SK-N-SH (cell line): Measurements from ENCODE around the gene PEX1. TPM values are rescaled to one million over a fixed set of nuclear protein-coding genes. Genes with fewer than 3 reads are reported as not detected.

Source experiments
- CTCF ChIA-PET: fragments of 300-600, 350-600 bp; formaldehyde crosslinking; extraction: SDS; loops from one replicate; lab custom pipeline; 2021; lab: Yijun Ruan, JAX
- POLR2A ChIA-PET: fragments of 350-600 bp; sonication (Branson Sonifier 250); formaldehyde crosslinking; extraction: SDS; loops from one replicate; lab custom pipeline; 2020; ENCODE audit warnings: antibody characterized with exemption, inconsistent platforms; lab: Yijun Ruan, JAX
- DNase-seq: peaks from one replicate; pipeline ENCODE4 v3.0.0; 2012
- H2AFZ ChIP-seq: fragments of 200-600 bp; sonication (generic); 2 replicates; pipeline ENCODE4 v1.8.1; 2016; ENCODE audit warnings: antibody characterized with exemption, mild to moderate bottlenecking, low read depth
- H3F3A ChIP-seq: fragments of 200-600 bp; sonication (generic); replicated peaks from 2 replicates; pipeline ENCODE3; 2016; ENCODE audit warnings: antibody characterized with exemption, mild to moderate bottlenecking; ENCODE audit not compliant: insufficient read depth
- H3K27ac ChIP-seq, 2 experiments: fragments of 200-500 bp in 1 of 2; fragments of 200-600 bp in 1 of 2; sonication (Bioruptor generic) in 1 of 2; sonication (generic), shearing (Covaris generic) in 1 of 2; 2 replicates each; pipeline versions ENCODE4 v1.5.1 to v1.6.1; 2014 to 2016; ENCODE audit warnings: low read depth in 2 of 2, inconsistent platforms in 1 of 2, low read length in 1 of 2, mild to moderate bottlenecking in 1 of 2, mixed read lengths in 1 of 2
- H3K27me3 ChIP-seq: fragments of 200-600 bp; sonication (generic), shearing (Covaris generic); 2 replicates; pipeline ENCODE4 v1.6.1; 2016; ENCODE audit warnings: mixed run types; ENCODE audit not compliant: insufficient read depth
- H3K36me3 ChIP-seq, 2 experiments: fragments of 200-500 bp in 1 of 2; fragments of 200-600 bp in 1 of 2; sonication (Bioruptor generic) in 1 of 2; sonication (generic) in 1 of 2; replicated peaks in 1 of 2; 2 replicates each; pipeline versions ENCODE3 to v1.5.1; 2014 to 2016; ENCODE audit warnings: low read length in 1 of 2, mild to moderate bottlenecking in 1 of 2; ENCODE audit not compliant: insufficient read depth in 2 of 2, control insufficient read depth in 1 of 2
- H3K4me1 ChIP-seq, 2 experiments: fragments of 200-500 bp in 1 of 2; fragments of 200-600 bp in 1 of 2; sonication (Bioruptor generic) in 1 of 2; sonication (generic), shearing (Covaris generic) in 1 of 2; 2 replicates each; pipeline versions ENCODE4 v1.5.1 to v1.6.1; 2014 to 2016; ENCODE audit warnings: low read depth in 1 of 2, low read length in 1 of 2, mixed run types in 1 of 2; ENCODE audit not compliant: insufficient read depth in 2 of 2, control insufficient read depth in 1 of 2
- H3K4me2 ChIP-seq: fragments of 200-600 bp; sonication (generic), shearing (Covaris generic); 2 replicates; pipeline ENCODE4 v1.6.1; 2017; ENCODE audit warnings: mixed run types
- H3K4me3 ChIP-seq, 2 experiments: fragments of 200-500 bp in 1 of 2; fragments of 200-600 bp in 1 of 2; sonication (Bioruptor generic) in 1 of 2; sonication (generic), shearing (Covaris generic) in 1 of 2; 2 replicates each; pipeline versions ENCODE4 v1.5.1 to v1.8.1; 2014 to 2016; ENCODE audit warnings: low read depth in 2 of 2, inconsistent platforms in 1 of 2, low read length in 1 of 2, mild to moderate bottlenecking in 1 of 2, mixed read lengths in 1 of 2, moderate library complexity in 1 of 2
- H3K79me2 ChIP-seq: fragments of 200-600 bp; sonication (generic); 2 replicates; pipeline ENCODE4 v1.8.1; 2017; ENCODE audit warnings: mild to moderate bottlenecking; ENCODE audit not compliant: insufficient read depth
- H3K9ac ChIP-seq: fragments of 200-600 bp; sonication (generic); 2 replicates; pipeline ENCODE4 v1.6.1; 2017; ENCODE audit warnings: mixed run types
- H3K9me2 ChIP-seq: fragments of 200-600 bp; sonication (generic); 2 replicates; pipeline ENCODE4 v1.6.1; 2017; ENCODE audit warnings: mixed run types
- H3K9me3 ChIP-seq: fragments of 200-600 bp; sonication (generic); 2 replicates; pipeline ENCODE4 v1.6.1; 2017; ENCODE audit warnings: mixed run types, mild to moderate bottlenecking, moderate library complexity
- H4K20me1 ChIP-seq: fragments of 200-600 bp; sonication (generic); 2 replicates; pipeline ENCODE4 v1.6.1; 2017; ENCODE audit warnings: mild to moderate bottlenecking, mixed run types; ENCODE audit not compliant: insufficient read depth
- CHD2 ChIP-seq: fragments of 150-350 bp; IDR thresholded peaks from 2 replicates; pipeline ENCODE4 v1.6.1; 2018; ENCODE audit warnings: low read length; ENCODE audit not compliant: partially characterized antibody
- CTCF ChIP-seq: fragments of 200-600 bp; sonication (generic); IDR thresholded peaks from 2 replicates; pipeline ENCODE4 v1.6.1; 2017; ENCODE audit warnings: antibody characterized with exemption, mild to moderate bottlenecking, moderate library complexity
- EP300 ChIP-seq, 2 experiments: IDR thresholded peaks; 2 replicates each; pipeline versions ENCODE4 v1.4.0 to v1.6.1; 2012; ENCODE audit warnings: borderline replicate concordance in 1 of 2, low read depth in 1 of 2, low read length in 1 of 2
- FOSL2 ChIP-seq: IDR thresholded peaks from 2 replicates; pipeline ENCODE4 v1.4.0; 2012; ENCODE audit warnings: low read depth, mild to moderate bottlenecking, moderate library complexity, borderline replicate concordance
- GABPA ChIP-seq: IDR thresholded peaks from 2 replicates; pipeline ENCODE4 v1.4.0; 2012; ENCODE audit warnings: low read depth, mild to moderate bottlenecking
- GATA2 ChIP-seq: sonication (generic); formaldehyde crosslinking; IDR thresholded peaks from 2 replicates; pipeline ENCODE4 v1.5.0; 2020; ENCODE audit warnings: mild to moderate bottlenecking, missing genetic modification reagents
- MXI1 ChIP-seq: IDR thresholded peaks from 2 replicates; pipeline ENCODE4 v1.6.1; 2012; ENCODE audit warnings: mild to moderate bottlenecking, low read depth, low read length, improper control_type of control experiment
- NFIC ChIP-seq: IDR thresholded peaks from 2 replicates; pipeline ENCODE4 v1.4.0; 2012; ENCODE audit warnings: borderline replicate concordance
- POLR2AphosphoS5 ChIP-seq: IDR thresholded peaks from 2 replicates; pipeline ENCODE4 v1.6.1; 2012; ENCODE audit warnings: low read depth, low read length
- RAD21 ChIP-seq: IDR thresholded peaks from 2 replicates; pipeline ENCODE4 v1.6.1; 2012; ENCODE audit warnings: mild to moderate bottlenecking, low read length
- RCOR1 ChIP-seq: fragments of 150-350 bp; IDR thresholded peaks from 2 replicates; pipeline ENCODE4 v1.6.1; 2017; ENCODE audit warnings: antibody characterized with exemption, low read length
- REST ChIP-seq: IDR thresholded peaks from 2 replicates; pipeline ENCODE4 v1.6.1; 2012; ENCODE audit warnings: mild to moderate bottlenecking, low read depth, low read length, moderate library complexity
- SIN3A ChIP-seq: IDR thresholded peaks from 2 replicates; pipeline ENCODE4 v1.6.1; 2012; ENCODE audit warnings: low read depth, mild to moderate bottlenecking, low read length, moderate library complexity, borderline replicate concordance
- TAF1 ChIP-seq: IDR thresholded peaks from 2 replicates; pipeline ENCODE4 v1.6.1; 2012; ENCODE audit warnings: low read depth, mild to moderate bottlenecking, low read length, moderate library complexity, borderline replicate concordance
- TEAD4 ChIP-seq: IDR thresholded peaks from 2 replicates; pipeline ENCODE4 v1.4.0; 2012; ENCODE audit warnings: mild to moderate bottlenecking, borderline replicate concordance; ENCODE audit not compliant: insufficient read depth
- USF1 ChIP-seq: IDR thresholded peaks from 2 replicates; pipeline ENCODE4 v1.4.0; 2012; ENCODE audit warnings: low read depth, borderline replicate concordance
- YY1 ChIP-seq: IDR thresholded peaks from 2 replicates; pipeline ENCODE4 v1.4.0; 2012; ENCODE audit warnings: low read depth, mild to moderate bottlenecking
- WGBS: methylation state at CpG from one replicate; pipeline ENCODE4 v1.1.6; 2017; ENCODE audit warnings: low lambda C conversion rate; 5-methylcytosine and 5-hydroxymethylcytosine counted together
- polyA plus RNA-seq, 3 experiments: library from polyadenylated mRNA; depleted of rRNA; stranded (reverse); fragments of >200 nt; gene quantifications; 2 replicates each; pipeline ENCODE4 v1.2.3, GENCODE V29; 2012
- TF ChIP-seq, protein P1 (sequence below): IDR thresholded peaks from 2 replicates; pipeline ENCODE4; 2012

Gene PEX1
- polyA plus RNA-seq, 1 of the 3 experiments (the other 2 are of a cell fraction) = 16.0 TPM

DNA sequence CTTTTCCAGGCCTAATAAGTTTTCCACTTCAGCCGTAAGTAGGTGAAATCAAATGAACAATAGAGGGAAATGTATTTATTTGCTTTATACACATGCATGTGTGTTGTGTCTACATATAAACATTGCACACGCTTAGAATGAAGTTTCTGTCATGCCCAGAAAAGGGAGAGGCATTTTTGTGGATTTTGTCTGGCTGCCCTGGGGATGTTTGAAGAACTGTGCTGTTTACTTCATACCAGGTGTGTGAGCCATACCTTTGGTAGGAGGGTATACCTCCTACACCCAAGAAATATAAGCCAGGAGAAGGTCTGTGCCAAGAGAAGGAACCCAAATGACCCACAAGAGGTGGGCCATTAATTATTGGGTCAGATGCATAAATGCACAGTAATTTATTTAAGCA is 68.2 kb downstream of the PEX1 start (continued):
- TF ChIP-seq CHD2 (no peak), GABPA (no peak), TEAD4 (no peak), FOSL2 (no peak), MXI1 (no peak)

DNA sequence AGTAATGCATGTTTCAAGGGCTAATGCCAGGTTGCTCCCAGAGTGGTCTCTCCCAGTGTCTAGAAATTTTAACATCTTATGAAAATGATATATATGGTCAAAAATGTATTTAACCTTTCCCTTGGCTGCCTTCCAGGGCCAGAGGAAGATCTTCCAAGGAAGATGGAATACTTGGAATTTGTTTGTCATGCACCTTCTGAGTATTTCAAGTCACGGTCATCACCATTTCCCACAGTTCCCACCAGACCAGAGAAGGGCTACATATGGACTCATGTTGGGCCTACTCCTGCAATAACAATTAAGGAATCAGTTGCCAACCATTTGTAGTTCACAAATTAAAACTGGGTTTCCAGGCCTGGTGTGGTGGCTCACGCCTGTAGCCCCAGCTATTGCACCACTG is 72.1 kb downstream of the PEX1 start:
- no peak for TF ChIP-seq TAF1
- TF ChIP-seq, protein P1, sequence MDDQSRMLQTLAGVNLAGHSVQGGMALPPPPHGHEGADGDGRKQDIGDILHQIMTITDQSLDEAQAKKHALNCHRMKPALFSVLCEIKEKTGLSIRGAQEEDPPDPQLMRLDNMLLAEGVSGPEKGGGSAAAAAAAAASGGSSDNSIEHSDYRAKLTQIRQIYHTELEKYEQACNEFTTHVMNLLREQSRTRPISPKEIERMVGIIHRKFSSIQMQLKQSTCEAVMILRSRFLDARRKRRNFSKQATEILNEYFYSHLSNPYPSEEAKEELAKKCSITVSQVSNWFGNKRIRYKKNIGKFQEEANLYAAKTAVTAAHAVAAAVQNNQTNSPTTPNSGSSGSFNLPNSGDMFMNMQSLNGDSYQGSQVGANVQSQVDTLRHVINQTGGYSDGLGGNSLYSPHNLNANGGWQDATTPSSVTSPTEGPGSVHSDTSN = no peak
- no peak for TF ChIP-seq EP300 (IDR thresholded peaks at IDR 0.05; ENCODE audit: borderline replicate concordance in 1 of 2, low read depth in 1 of 2, low read length in 1 of 2)
- peak; percentile 55; the same call in 1 of the 2 replicates for TF ChIP-seq NFIC
- TF ChIP-seq YY1 = no peak
- TF ChIP-seq GATA2 (CRISPR knock-in tag) = no peak
- TF ChIP-seq USF1 = no peak
- TF ChIP-seq FOSL2 = peak; percentile 17; the same call in 1 of the 2 replicates
- Histone ChIP-seq H3K27ac (peak overlapping the region in 1 of 2 experiments; percentile 35; a peak in 1 of 4 replicates), H3K36me3 (peaks cover 58 to 72% of the 10 kb centered on the region in 2 experiments)

DNA sequence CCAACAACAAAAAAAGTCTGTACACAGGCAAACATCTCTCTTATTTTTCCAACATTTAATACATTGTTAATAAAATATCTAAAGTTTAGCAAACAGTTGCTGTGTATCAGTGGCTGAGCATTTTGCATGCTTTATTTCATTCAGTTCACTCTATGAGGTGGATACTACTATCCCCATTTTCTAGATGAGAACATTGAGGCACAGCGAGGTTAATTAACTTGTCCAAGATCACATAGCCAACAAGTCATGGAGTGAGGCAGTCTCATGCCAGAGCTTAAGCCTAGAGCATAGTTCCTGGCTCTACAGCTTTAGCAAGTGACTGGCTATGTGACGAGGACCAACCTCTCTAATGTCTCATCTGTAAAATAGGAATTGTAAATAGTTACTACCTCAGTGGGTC is 76.7 kb downstream of the PEX1 start:
- Histone ChIP-seq H3K4me2 (no peak overlapping the region), H3K79me2 (peaks cover 50% of the 10 kb centered on the region), H3K27ac (no peak overlapping the region), H4K20me1 (no peaks in the 10 kb centered on the region), H3K4me3 (no peak overlapping the region), H3K4me1 (peaks cover 8 to 13% of the 10 kb centered on the region in 2 experiments; a peak in 3 of 4 replicates), H3K9me2 (no peaks in the 10 kb centered on the region), H3K9me3 (no peaks in the 10 kb centered on the region), H3K9ac (no peak overlapping the region), H2AFZ (no peak overlapping the region), H3F3A (peaks cover 26% of the 10 kb centered on the region), H3K36me3 (peaks cover 75 to 79% of the 10 kb centered on the region in 2 experiments), H3K27me3 (no peaks in the 10 kb centered on the region)
- no peak for TF ChIP-seq POLR2AphosphoS5
- no peak for TF ChIP-seq EP300 (IDR thresholded peaks at IDR 0.05; ENCODE audit: borderline replicate concordance in 1 of 2, low read depth in 1 of 2, low read length in 1 of 2)
- no peak for TF ChIP-seq REST
- TF ChIP-seq RAD21 = no peak
- TF ChIP-seq RCOR1 = no peak
- no peak for TF ChIP-seq SIN3A
- TF ChIP-seq MXI1 = no peak
- no peak for TF ChIP-seq CTCF
- TF ChIP-seq FOSL2 = no peak
- TF ChIP-seq CHD2 = no peak
- no peak for DNase-seq
- 84% methylated on average over 2 of the region's 2 CpGs for WGBS
- ChIA-PET CTCF (interaction anchor here (0.8 to 4.1 kb wide), 6 partner anchors 9 to 362 kb away, joined by 3 to 42 read pairs (median 4); partner anchors contain the start of gene CYP51A1), POLR2A (no interaction called here)

More for the DNA sequence above, 72.1 kb downstream of the PEX1 start:
- Histone ChIP-seq H3K9ac (peak overlapping the region; percentile 16; the same call in 1 of the 2 replicates), H2AFZ (no peak overlapping the region), H3K9me2 (no peaks in the 10 kb centered on the region), H3K27me3 (no peaks in the 10 kb centered on the region), H3K9me3 (no peaks in the 10 kb centered on the region), H3K4me3 (no peak overlapping the region), H4K20me1 (no peaks in the 10 kb centered on the region), H3K4me2 (no peak overlapping the region), H3K79me2 (peaks cover 12% of the 10 kb centered on the region; the same call in 1 of the 2 replicates), H3F3A (peaks cover 22% of the 10 kb centered on the region), H3K4me1 (peaks cover 0 to 2% of the 10 kb centered on the region in 2 experiments; a peak in 3 of 4 replicates)
- ChIA-PET POLR2A (no interaction called here), CTCF (interaction anchor here (1.2 to 6.4 kb wide), 3 partner anchors 9 to 576 kb away, joined by 4 to 66 read pairs (median 10); partner anchors contain the start of genes GATAD1 and MTERF1)
- no peak for DNase-seq
- 85% methylated on average over 2 of the region's 2 CpGs for whole genome bisulfite sequencing
